ENCODE measurements around the gene CYFIP2. TPM values are rescaled to one million over a fixed set of nuclear protein-coding genes. Genes with fewer than 3 reads are reported as not detected.
A peak's percentile ranks its signal among the peaks of the same experiment; 100 is the strongest.

The CYFIP2 gene
- total and polyA plus RNA-seq, 10 of the 15 experiments (the other 5 are each of a cell fraction or from before 2014, with no cell fraction given): 43.4 to 173 (median 96.0) TPM

DNA sequence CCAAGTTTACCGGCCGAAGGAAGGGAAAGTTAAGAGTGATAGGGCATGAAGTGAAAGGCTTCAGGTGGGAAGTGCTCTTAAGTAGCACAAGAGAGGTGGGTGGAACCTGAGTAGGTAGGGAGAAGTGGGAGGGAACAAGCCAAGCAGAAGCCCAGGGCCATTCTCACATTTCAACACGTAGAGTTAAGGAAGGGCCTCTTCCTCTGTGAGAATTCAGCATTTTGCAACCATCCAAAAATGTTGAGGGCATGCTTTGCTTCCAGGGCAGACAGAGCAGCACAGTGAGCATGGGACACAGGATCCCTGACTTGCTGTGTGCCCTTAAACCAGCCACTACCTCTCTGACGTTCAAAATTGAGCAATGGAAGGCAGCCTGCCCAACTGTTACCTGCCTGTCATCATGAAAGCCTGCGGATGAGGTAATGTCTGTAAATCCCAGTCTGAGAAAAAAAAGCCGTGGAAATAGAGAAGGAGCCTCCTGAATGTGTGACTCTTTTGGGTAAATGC lies 3.3 kb downstream of the CYFIP2 start:
- ChIA-PET POLR2A (interaction anchor here (0.8 to 2.2 kb wide), 3 partner anchors 44 to 131 kb away, joined by 3 to 6 read pairs (median 3); no protein-coding TSS in a partner anchor), RAD21 (ENCODE audit: unreplicated experiment) (interaction anchor here (1.0 to 8.3 kb wide), 3 partner anchors 16 to 48 kb away, joined by 5 to 99 read pairs (median 6); no protein-coding TSS in a partner anchor), CTCF (interaction anchor here (0.9 to 4.2 kb wide), 5 partner anchors 16 to 122 kb away, joined by 3 to 44 read pairs (median 11); no protein-coding TSS in a partner anchor), SMC1A (ENCODE audit: uncharacterized antibody, unreplicated experiment) (interaction anchor here (0.6 to 4.2 kb wide), 5 partner anchors 11 to 122 kb away, joined by 3 to 47 read pairs (median 7); no protein-coding TSS in a partner anchor)
- H3K36me3 ChIP-seq (ENCODE audit: control insufficient read depth in 2 of 2, insufficient read depth in 2 of 2, low read length in 1 of 2): no peaks in the 10 kb centered on the region
- ATAC-seq (no peak), DNase-seq (ENCODE audit: low read depth, low spot score) (no peak), FAIRE-seq (no peak)
- peak overlapping the region; percentile 59 for H3K4me3 ChIP-seq
- 70% methylated on average over 6 of the region's 6 CpGs for WGBS (ENCODE audit: insufficient coverage, insufficient replicate concordance, low lambda C conversion rate, missing lambda C conversion rate)
- no peak overlapping the region for H2AFZ ChIP-seq (ENCODE audit: control insufficient read depth, low read depth, low read length)
- H3K9ac ChIP-seq (ENCODE audit: control insufficient read depth, insufficient read depth, low read length): peak overlapping the region; percentile 24
- in situ Hi-C loops (cut with MboI) (no loop called here), intact Hi-C loops (cut with micrococcal nuclease; ENCODE audit: unreplicated experiment) (loop anchor here (5.0 kb wide), 1 partner anchor 122 kb away; no protein-coding TSS in a partner anchor)
- H4K20me1 ChIP-seq (ENCODE audit: control insufficient read depth, insufficient read depth): no peaks in the 10 kb centered on the region
- no TSS peak for BruUV-seq (replicated peaks)
- H3K27me3 ChIP-seq (replicated peaks in 1 of 2; ENCODE audit: control insufficient read depth in 2 of 2, insufficient read depth in 2 of 2, low read length in 1 of 2): no peaks in the 10 kb centered on the region
- no peaks in the 10 kb centered on the region for H3K9me3 ChIP-seq (replicated peaks; ENCODE audit: control insufficient read depth, insufficient read depth, low read length)
- TF ChIP-seq IKZF1 (conservative IDR thresholded peaks at IDR 0.05) (peak; percentile 33; the same call in 1 of the 2 replicates), SPI1 (IDR thresholded peaks at IDR 0.05; ENCODE audit: borderline replicate concordance, insufficient read depth, low read depth, low read length) (0 out of 2 replicates have a peak, but pooled peaks have one; percentile 8), ZNF207 (IDR thresholded peaks at IDR 0.05; ENCODE audit: borderline replicate concordance) (no peak)
- peak overlapping the region; percentile 86 for H3K4me2 ChIP-seq (ENCODE audit: control insufficient read depth, insufficient read depth)
- H3K4me1 ChIP-seq (ENCODE audit: control insufficient read depth, insufficient read depth, low read length): peaks cover 62% of the 10 kb centered on the region
- peak overlapping the region; percentile 30 for H3K27ac ChIP-seq (ENCODE audit: control insufficient read depth, insufficient read depth)
- H3K79me2 ChIP-seq (ENCODE audit: control insufficient read depth, insufficient read depth, low read length): peaks cover 74% of the 10 kb centered on the region

DNA sequence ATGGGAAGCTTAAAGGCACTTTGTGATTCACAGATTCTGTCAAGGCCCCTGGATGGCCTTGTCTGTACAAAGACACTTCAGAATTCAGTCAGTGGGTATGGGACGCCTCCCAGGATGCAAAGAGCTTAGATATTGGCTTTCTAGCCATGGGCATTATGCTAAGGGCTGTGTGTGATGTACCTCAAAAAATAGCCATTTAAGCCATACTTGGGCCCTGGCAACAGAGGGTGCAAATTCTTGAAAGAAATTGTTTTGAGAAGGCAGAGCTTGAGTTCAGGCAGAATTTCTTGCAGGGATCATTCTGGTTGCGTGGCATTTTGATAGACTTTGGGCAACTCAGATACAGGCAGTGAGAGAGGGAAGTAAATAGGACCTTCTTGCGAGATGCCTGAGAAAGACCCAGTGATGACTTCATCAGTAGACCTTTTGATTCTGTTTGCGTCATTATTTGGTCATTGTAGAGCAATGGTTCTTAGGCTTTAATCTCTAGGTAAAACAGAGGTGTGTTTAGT lies 3.9 kb downstream of the CYFIP2 start:
- in situ Hi-C loops (cut with MboI): no loop called here
- BruUV-seq (replicated peaks): no TSS peak
- H2AFZ ChIP-seq (ENCODE audit: control insufficient read depth, low read depth, low read length): no peak overlapping the region
- SMC1A ChIA-PET (ENCODE audit: uncharacterized antibody, unreplicated experiment): interaction anchor here (0.6 to 4.2 kb wide), 5 partner anchors 17 to 122 kb away, joined by 3 to 47 read pairs (median 3); no protein-coding TSS in a partner anchor
- POLR2A ChIA-PET: interaction anchor here (0.6 to 2.2 kb wide), 4 partner anchors 42 to 132 kb away, joined by 3 to 6 read pairs (median 3); no protein-coding TSS in a partner anchor
- intact Hi-C loops (cut with micrococcal nuclease; ENCODE audit: unreplicated experiment): loop anchor here (5.0 to 10.0 kb wide), 5 partner anchors 42 to 1785 kb away; no protein-coding TSS in a partner anchor
- no peaks in the 10 kb centered on the region for H3K9me3 ChIP-seq (replicated peaks; ENCODE audit: control insufficient read depth, insufficient read depth, low read length)
- CTCF ChIA-PET: interaction anchor here (0.9 to 4.2 kb wide), 3 partner anchors 17 to 122 kb away, joined by 3 to 44 read pairs (median 4); no protein-coding TSS in a partner anchor
- no peaks in the 10 kb centered on the region for H4K20me1 ChIP-seq (ENCODE audit: control insufficient read depth, insufficient read depth)
- peaks cover 80% of the 10 kb centered on the region for H3K79me2 ChIP-seq (ENCODE audit: control insufficient read depth, insufficient read depth, low read length)
- DNase-seq (ENCODE audit: low read depth, low spot score) (no peak), FAIRE-seq (no peak), ATAC-seq (no peak)
- WGBS (ENCODE audit: insufficient coverage, insufficient replicate concordance, low lambda C conversion rate, missing lambda C conversion rate): 97% methylated on average over 4 of the region's 4 CpGs
- H3K9ac ChIP-seq (ENCODE audit: control insufficient read depth, insufficient read depth, low read length): peak overlapping the region; percentile 24
- no peaks in the 10 kb centered on the region for H3K27me3 ChIP-seq (replicated peaks in 1 of 2; ENCODE audit: control insufficient read depth in 2 of 2, insufficient read depth in 2 of 2, low read length in 1 of 2)
- H3K4me1 ChIP-seq (ENCODE audit: control insufficient read depth, insufficient read depth, low read length): peaks cover 62% of the 10 kb centered on the region
- peak overlapping the region; percentile 59 for H3K4me3 ChIP-seq
- no peaks in the 10 kb centered on the region for H3K36me3 ChIP-seq (ENCODE audit: control insufficient read depth in 2 of 2, insufficient read depth in 2 of 2, low read length in 1 of 2)
- peak overlapping the region; percentile 30 for H3K27ac ChIP-seq (ENCODE audit: control insufficient read depth, insufficient read depth)
- peak overlapping the region; percentile 86 for H3K4me2 ChIP-seq (ENCODE audit: control insufficient read depth, insufficient read depth)
- RAD21 ChIA-PET (ENCODE audit: unreplicated experiment): interaction anchor here (1.0 kb wide), 1 partner anchor 17 kb away, joined by 5 read pairs; no protein-coding TSS in a partner anchor
- TF ChIP-seq YY1 (IDR thresholded peaks at IDR 0.05; ENCODE audit: low read depth, low read length) (0 out of 2 replicates have a peak, but pooled peaks have one; percentile 19), CREB1 (IDR thresholded peaks at IDR 0.05; ENCODE audit: low read depth) (peak; percentile 83), YBX1 (IDR thresholded peaks at IDR 0.05) (no peak), MYC (IDR thresholded peaks at IDR 0.05; ENCODE audit: insufficient read depth, insufficient read length, insufficient replicate concordance, low read length, severe bottlenecking) (no peak), IKZF2 (IDR thresholded peaks at IDR 0.05) (no peak), CREM (IDR thresholded peaks at IDR 0.05; ENCODE audit: low read depth) (peak; percentile 55; the same call in 1 of the 2 replicates), CBFB (IDR thresholded peaks at IDR 0.05; ENCODE audit: low read depth) (no peak), ZNF622 (IDR thresholded peaks at IDR 0.05) (no peak), NRF1 (conservative IDR thresholded peaks at IDR 0.05; ENCODE audit: low read depth, low read length) (no peak)
- TF ChIP-seq, protein P1, sequence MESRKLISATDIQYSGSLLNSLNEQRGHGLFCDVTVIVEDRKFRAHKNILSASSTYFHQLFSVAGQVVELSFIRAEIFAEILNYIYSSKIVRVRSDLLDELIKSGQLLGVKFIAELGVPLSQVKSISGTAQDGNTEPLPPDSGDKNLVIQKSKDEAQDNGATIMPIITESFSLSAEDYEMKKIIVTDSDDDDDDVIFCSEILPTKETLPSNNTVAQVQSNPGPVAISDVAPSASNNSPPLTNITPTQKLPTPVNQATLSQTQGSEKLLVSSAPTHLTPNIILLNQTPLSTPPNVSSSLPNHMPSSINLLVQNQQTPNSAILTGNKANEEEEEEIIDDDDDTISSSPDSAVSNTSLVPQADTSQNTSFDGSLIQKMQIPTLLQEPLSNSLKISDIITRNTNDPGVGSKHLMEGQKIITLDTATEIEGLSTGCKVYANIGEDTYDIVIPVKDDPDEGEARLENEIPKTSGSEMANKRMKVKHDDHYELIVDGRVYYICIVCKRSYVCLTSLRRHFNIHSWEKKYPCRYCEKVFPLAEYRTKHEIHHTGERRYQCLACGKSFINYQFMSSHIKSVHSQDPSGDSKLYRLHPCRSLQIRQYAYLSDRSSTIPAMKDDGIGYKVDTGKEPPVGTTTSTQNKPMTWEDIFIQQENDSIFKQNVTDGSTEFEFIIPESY (IDR thresholded peaks at IDR 0.05): no peak
